Gastroesophageal sphincter (tissue), 4 donors: ENCODE measurements around the gene FBXW12. TPM values are rescaled to one million over a fixed set of nuclear protein-coding genes. Genes with fewer than 3 reads are reported as not detected.

Experiments
- ATAC-seq: fragments of 150-250 bp; one replicate; pipeline ENCODE4 v1.9.1; 2016; ENCODE audit warnings: mild to moderate bottlenecking, moderate library complexity
- H3K27ac ChIP-seq, 4 donors: fragments of 200-600 bp; sonication (generic) in 3 of 4; 1 replicate in 3 of 4; 2 replicates in 1 of 4; pipeline ENCODE4 v1.5.1; 2016 to 2019
- H3K27me3 ChIP-seq: fragments of 200-600 bp; sonication (generic); one replicate; pipeline ENCODE4 v1.5.1; 2019
- H3K36me3 ChIP-seq, 2 donors: fragments of 200-600 bp; sonication (generic); one replicate each; pipeline ENCODE4 v1.5.1; 2019; ENCODE audit warnings: control low read depth in 1 of 2
- H3K4me1 ChIP-seq, 3 donors: fragments of 200-600 bp; sonication (generic); 1 replicate in 2 of 3; 2 replicates in 1 of 3; pipeline ENCODE4 v1.5.1; 2016 to 2019; ENCODE audit warnings: control low read depth in 2 of 3
- H3K4me3 ChIP-seq, 2 donors: fragments of 200-600 bp; sonication (generic); one replicate each; pipeline ENCODE4 v1.5.1; 2019; ENCODE audit warnings: mild to moderate bottlenecking in 1 of 2, moderate library complexity in 1 of 2
- H3K9me3 ChIP-seq, 3 donors: fragments of 200-600 bp; sonication (generic); one replicate each; pipeline ENCODE4 v1.5.1; 2017 to 2019; ENCODE audit warnings: control low read depth in 2 of 3
- EP300 ChIP-seq: sonication (generic); formaldehyde crosslinking; IDR thresholded peaks from one replicate; pipeline ENCODE4 v1.6.1; 2017; ENCODE audit warnings: antibody characterized with exemption, mild to moderate bottlenecking
- POLR2A ChIP-seq, 2 donors: fragments of 450-650 bp; IDR thresholded peaks; one replicate each; pipeline ENCODE4 v1.6.1; 2017; ENCODE audit warnings: antibody characterized with exemption in 2 of 2, mild to moderate bottlenecking in 2 of 2, moderate library complexity in 1 of 2
- POLR2AphosphoS5 ChIP-seq: sonication (generic); formaldehyde crosslinking; IDR thresholded peaks from one replicate; pipeline ENCODE4 v1.6.1; 2017; ENCODE audit warnings: antibody characterized with exemption
- WGBS, 2 donors: methylation state at CpG; one replicate each; pipeline ENCODE4 v1.1.5; 2018; ENCODE audit warnings: low coverage in 1 of 2; 5-methylcytosine and 5-hydroxymethylcytosine counted together
- total RNA-seq, 4 donors: library from RNA; depleted of rRNA; stranded (reverse); fragments of >200 nt; gene quantifications; one replicate each; pipeline ENCODE4 v1.1.0, GENCODE V29; 2016
- TF ChIP-seq, protein P1 (sequence below), 4 experiments: fragments of 200-600 bp in 2 of 4; fragments of 450-650 bp in 2 of 4; sonication (generic) in 1 of 4; IDR thresholded peaks; one replicate each; pipeline ENCODE4 v1.5.1; 2017 to 2019; ENCODE audit warnings: antibody characterized with exemption in 4 of 4, mild to moderate bottlenecking in 2 of 4, moderate library complexity in 2 of 4

The FBXW12 gene
- total RNA-seq, 4 donors from 2014 or later = not detected

DNA sequence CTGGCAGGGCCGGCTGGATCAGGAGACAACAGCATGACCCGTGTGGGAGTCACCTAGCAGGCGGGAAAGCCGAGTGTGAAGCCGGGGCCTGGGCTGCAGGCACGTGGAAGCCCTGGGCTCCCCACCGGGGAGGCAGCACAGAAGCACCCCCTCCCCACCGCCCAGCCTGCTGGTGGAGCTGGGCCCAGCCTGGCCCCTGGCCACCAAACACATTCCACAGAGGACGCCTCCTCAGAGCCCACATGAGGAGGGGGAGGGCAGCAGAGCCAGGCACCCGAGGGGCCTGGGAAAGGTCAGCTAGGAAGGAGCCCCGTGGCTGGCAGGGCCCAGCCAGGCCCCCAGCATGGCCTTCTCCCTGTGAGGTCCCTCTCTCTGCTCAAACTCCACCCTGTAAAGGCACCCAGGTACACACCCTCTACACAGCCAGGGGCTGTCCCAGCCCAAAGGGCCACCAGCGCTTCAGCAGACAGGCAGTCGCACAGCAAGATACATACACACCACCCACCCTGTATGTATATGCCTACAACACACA is 53.3 kb downstream of the FBXW12 start:
- H3K36me3 ChIP-seq = peaks cover 0 to 40% of the 10 kb centered on the region in 2 donors
- no CpG with 5 or more reads among the region's 13 CpGs for WGBS, 2 donors
- no peaks in the 10 kb centered on the region for H3K27me3 ChIP-seq
- H3K9me3 ChIP-seq = no peaks in the 10 kb centered on the region
- H3K4me3 ChIP-seq = peak overlapping the region in 1 of 2 donors; percentile 97
- no peak for ATAC-seq
- peak overlapping the region in 3 of 4 donors; percentile 96 to 99 (median 98) for H3K27ac ChIP-seq
- H3K4me1 ChIP-seq = peaks cover under 1 to 89% (median 40%) of the 10 kb centered on the region in 3 donors
- TF ChIP-seq POLR2A (IDR thresholded peaks at IDR 0.05) (no peak), POLR2AphosphoS5 (peak; percentile 12)

DNA sequence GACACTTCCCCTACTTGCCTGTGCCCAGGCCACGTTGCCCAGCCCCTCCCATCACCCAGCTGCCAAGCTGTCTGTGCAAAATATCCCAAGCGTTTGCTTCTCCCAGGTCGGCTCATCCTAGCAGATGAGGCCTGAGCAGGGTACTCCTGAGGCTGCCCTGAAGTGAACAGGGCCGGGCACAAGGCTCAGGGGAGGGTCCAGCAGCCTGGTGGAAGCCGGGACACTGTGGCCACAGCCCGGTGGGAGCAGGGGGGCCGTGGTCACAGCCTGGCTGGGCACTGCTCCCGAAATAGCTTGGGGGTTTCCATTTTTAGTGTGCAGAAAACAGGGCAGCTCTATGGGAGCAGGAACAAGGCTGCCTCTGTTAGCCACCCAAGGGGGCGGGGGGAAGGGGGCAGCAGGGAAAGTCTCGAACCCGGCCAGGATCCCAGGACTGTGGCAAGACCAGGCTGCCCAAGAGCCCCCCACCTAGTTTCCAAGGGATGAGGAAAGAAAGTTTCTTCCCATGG is 54.4 kb downstream of the FBXW12 start:
- peak overlapping the region; percentile 74 to 97 for H3K4me3 ChIP-seq
- peak overlapping the region; percentile 88 to 99 (median 97) for H3K27ac ChIP-seq
- H3K27me3 ChIP-seq = no peaks in the 10 kb centered on the region
- no CpG with 5 or more reads among the region's 11 CpGs for WGBS, 2 donors
- ATAC-seq = peak; percentile 1
- no peak for TF ChIP-seq POLR2A (IDR thresholded peaks at IDR 0.05)
- TF ChIP-seq POLR2AphosphoS5 = no peak
- TF ChIP-seq, protein P1, sequence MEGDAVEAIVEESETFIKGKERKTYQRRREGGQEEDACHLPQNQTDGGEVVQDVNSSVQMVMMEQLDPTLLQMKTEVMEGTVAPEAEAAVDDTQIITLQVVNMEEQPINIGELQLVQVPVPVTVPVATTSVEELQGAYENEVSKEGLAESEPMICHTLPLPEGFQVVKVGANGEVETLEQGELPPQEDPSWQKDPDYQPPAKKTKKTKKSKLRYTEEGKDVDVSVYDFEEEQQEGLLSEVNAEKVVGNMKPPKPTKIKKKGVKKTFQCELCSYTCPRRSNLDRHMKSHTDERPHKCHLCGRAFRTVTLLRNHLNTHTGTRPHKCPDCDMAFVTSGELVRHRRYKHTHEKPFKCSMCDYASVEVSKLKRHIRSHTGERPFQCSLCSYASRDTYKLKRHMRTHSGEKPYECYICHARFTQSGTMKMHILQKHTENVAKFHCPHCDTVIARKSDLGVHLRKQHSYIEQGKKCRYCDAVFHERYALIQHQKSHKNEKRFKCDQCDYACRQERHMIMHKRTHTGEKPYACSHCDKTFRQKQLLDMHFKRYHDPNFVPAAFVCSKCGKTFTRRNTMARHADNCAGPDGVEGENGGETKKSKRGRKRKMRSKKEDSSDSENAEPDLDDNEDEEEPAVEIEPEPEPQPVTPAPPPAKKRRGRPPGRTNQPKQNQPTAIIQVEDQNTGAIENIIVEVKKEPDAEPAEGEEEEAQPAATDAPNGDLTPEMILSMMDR (IDR thresholded peaks at IDR 0.05) = no peak
- no peak for TF ChIP-seq EP300
- peaks cover 0 to 29% of the 10 kb centered on the region in 2 donors for H3K36me3 ChIP-seq
- peaks cover 4 to 86% (median 44%) of the 10 kb centered on the region in 3 donors for H3K4me1 ChIP-seq
- no peaks in the 10 kb centered on the region for H3K9me3 ChIP-seq

DNA sequence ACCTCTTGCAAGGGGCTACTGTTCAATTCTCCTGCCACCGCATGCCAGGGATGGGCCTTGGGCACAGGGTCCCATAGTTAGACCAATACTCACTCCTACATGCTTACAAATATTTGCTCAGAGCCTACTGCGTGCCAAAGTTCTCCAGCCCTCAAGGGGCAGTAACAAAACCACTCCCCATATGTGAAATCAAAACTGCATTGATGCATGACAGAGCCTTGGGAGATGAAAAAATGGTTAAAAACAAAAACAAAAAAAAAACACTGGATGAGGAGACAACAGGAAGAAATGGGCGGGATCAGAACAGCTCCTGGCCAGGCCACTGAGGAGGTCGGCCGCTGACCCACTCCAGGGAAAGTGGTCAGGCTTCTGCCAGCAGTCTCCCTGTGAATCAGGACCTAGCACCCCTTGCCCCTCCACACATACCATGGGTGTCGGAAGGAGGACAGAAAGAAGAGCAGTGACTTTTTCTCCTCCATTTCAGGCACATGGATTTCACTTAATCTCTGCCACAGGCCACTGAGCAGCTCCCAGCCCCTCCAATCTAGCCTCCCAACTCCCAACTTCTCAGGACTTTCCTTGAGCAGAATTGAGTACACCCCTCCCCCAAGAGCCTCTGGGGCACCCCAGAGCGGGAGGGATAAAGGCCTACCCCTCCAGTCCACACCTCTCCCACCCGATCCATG is 55.1 kb downstream of the FBXW12 start:
- H3K4me1 ChIP-seq = peaks cover 4 to 79% (median 44%) of the 10 kb centered on the region in 3 donors
- no peaks in the 10 kb centered on the region for H3K9me3 ChIP-seq
- 17 to 23% methylated on average over 3 to 7 of the region's 8 CpGs for WGBS, 2 donors
- TF ChIP-seq EP300 = no peak
- TF ChIP-seq POLR2A (IDR thresholded peaks at IDR 0.05) = no peak
- no peak for TF ChIP-seq POLR2AphosphoS5
- TF ChIP-seq, protein P1 (IDR thresholded peaks at IDR 0.05) = no peak
- ATAC-seq = peak; percentile 7
- peak overlapping the region; percentile 74 to 97 for H3K4me3 ChIP-seq
- H3K27ac ChIP-seq = peak overlapping the region; percentile 88 to 99 (median 97)
- H3K36me3 ChIP-seq = peaks cover 0 to 27% of the 10 kb centered on the region in 2 donors
- H3K27me3 ChIP-seq = no peaks in the 10 kb centered on the region

DNA sequence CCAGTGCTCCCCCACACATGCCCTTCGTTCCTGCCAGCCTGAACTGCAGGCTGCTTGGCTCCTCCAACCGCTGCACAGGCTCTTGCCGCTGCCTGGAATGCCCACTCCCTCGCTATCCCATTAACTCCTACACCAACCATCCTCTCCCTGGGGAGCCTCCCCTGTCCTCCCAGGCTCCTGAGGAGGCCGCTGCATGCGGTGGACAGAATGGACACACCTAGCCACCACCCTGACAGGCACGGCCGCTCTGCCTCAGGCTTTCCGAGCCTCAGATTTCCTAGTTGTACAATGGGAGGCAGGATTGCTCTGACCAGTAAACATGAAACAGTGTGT is 55.6 kb downstream of the FBXW12 start:
- Histone ChIP-seq H3K9me3 (no peaks in the 10 kb centered on the region), H3K4me3 (peak overlapping the region; percentile 74 to 97), H3K27ac (peak overlapping the region; percentile 88 to 99 (median 97)), H3K27me3 (no peaks in the 10 kb centered on the region), H3K36me3 (peaks cover 0 to 27% of the 10 kb centered on the region in 2 donors), H3K4me1 (peaks cover 4 to 78% (median 44%) of the 10 kb centered on the region in 3 donors)
- 59 to 60% methylated on average over 4 to 6 of the region's 9 CpGs for WGBS, 2 donors
- TF ChIP-seq POLR2A (IDR thresholded peaks at IDR 0.05) (peak in 1 of 2 donors; percentile 5), POLR2AphosphoS5 (no peak)
- no peak for ATAC-seq

DNA sequence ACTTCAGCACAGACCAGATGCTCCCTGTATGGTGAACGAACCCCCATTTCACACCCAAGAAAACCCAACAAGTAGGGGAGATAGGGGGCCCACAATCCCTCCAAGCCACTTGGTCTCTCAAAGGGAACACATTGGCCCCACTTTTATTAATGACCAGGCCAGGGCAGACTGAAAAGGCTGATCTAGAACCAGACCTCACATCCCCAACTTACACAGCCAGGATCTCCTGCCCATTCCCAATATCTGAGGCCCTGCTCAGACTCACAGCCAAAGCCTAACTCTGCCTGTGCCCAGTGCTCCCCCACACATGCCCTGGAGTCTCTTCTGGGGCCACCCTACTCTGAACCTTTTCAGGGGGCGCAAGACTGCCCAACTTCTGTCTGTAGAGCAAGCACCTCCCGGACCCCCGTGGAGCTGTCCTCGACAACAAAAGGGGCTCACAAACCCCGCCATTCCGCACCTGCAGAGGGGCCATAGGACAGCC is 56.1 kb downstream of the FBXW12 start:
- peak overlapping the region; percentile 88 to 99 (median 97) for H3K27ac ChIP-seq
- peak overlapping the region; percentile 74 to 97 for H3K4me3 ChIP-seq
- peaks cover 4 to 78% (median 47%) of the 10 kb centered on the region in 3 donors for H3K4me1 ChIP-seq
- TF ChIP-seq POLR2AphosphoS5 (no peak), EP300 (no peak), POLR2A (IDR thresholded peaks at IDR 0.05) (no peak)
- TF ChIP-seq, protein P1 (IDR thresholded peaks at IDR 0.05) = no peak
- H3K9me3 ChIP-seq = no peaks in the 10 kb centered on the region
- peaks cover 0 to 26% of the 10 kb centered on the region in 2 donors for H3K36me3 ChIP-seq
- 60% methylated on average over 2 of the region's 7 CpGs; no CpG with 5 or more reads in 1 of the 2 donors for WGBS, 2 donors
- ATAC-seq = no peak
- H3K27me3 ChIP-seq = no peaks in the 10 kb centered on the region
